GM12891 (cell line): ENCODE data around the gene DYNLT2.

Experiments used
- POLR2A ChIP-seq: IDR thresholded peaks from 2 replicates; pipeline ENCODE4 v1.6.1; 2011; ENCODE audit warnings: low read depth, low read length, control low read depth
- TAF1 ChIP-seq: IDR thresholded peaks from 2 replicates; pipeline ENCODE4 v1.6.1; 2011; ENCODE audit warnings: low read depth, low read length, control low read depth

GRCh38 chr6:169738204-169738975, 13.0 kb downstream of the DYNLT2 start:
- TF ChIP-seq POLR2A (no peak), TAF1 (no peak)
